Gastroesophageal sphincter (tissue), 3 donors: Measurements from ENCODE around the gene TTL.

ENCODE experiments used
- POLR2AphosphoS5 ChIP-seq: sonication (generic); formaldehyde crosslinking; IDR thresholded peaks from one replicate; pipeline ENCODE4 v1.6.1; 2017; ENCODE audit warnings: antibody characterized with exemption
- TF ChIP-seq, protein P1 (sequence below), 4 experiments: fragments of 200-600 bp in 2 of 4; fragments of 450-650 bp in 2 of 4; sonication (generic) in 1 of 4; IDR thresholded peaks; one replicate each; pipeline ENCODE4 v1.5.1; 2017 to 2019; ENCODE audit warnings: antibody characterized with exemption in 4 of 4, mild to moderate bottlenecking in 2 of 4, moderate library complexity in 2 of 4

DNA sequence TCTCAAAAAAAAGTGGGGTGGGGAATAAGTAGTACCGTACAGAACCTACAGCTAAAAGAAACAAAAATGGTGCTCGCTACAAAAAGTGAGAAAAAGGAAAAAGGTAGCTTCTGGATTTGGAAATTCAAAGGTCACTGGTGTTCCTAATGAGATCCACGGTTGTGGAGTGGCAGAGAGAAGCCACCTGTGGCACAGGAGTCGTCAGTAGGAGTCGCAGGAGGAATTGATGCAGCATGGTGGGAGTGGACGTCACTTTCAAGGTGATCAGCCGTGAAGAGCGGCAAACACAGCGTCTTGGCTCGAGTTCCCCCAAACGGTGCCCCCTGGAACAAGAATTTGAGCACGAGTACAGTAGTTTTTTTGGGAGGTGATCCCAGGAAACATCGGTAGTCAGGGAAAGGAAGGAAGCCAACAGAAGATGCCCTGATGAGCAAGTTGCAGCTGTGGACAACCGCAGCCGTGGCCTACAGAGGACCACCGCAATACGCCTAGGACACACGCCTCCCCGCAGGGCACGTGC lies 1.4 kb upstream of the TTL start:
- TF ChIP-seq, protein P1, sequence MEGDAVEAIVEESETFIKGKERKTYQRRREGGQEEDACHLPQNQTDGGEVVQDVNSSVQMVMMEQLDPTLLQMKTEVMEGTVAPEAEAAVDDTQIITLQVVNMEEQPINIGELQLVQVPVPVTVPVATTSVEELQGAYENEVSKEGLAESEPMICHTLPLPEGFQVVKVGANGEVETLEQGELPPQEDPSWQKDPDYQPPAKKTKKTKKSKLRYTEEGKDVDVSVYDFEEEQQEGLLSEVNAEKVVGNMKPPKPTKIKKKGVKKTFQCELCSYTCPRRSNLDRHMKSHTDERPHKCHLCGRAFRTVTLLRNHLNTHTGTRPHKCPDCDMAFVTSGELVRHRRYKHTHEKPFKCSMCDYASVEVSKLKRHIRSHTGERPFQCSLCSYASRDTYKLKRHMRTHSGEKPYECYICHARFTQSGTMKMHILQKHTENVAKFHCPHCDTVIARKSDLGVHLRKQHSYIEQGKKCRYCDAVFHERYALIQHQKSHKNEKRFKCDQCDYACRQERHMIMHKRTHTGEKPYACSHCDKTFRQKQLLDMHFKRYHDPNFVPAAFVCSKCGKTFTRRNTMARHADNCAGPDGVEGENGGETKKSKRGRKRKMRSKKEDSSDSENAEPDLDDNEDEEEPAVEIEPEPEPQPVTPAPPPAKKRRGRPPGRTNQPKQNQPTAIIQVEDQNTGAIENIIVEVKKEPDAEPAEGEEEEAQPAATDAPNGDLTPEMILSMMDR (IDR thresholded peaks at IDR 0.05), result no peak
- TF ChIP-seq POLR2AphosphoS5, result no peak
